GM18498 (cell line): ENCODE results near the gene GLT6D1.

Experiments
- ATAC-seq: cut with Tn5 transposase; IDR thresholded peaks from one replicate; pipeline ENCODE4 v1.9.1; 2021; ENCODE audit warnings: mild to moderate bottlenecking, moderate library complexity; ENCODE audit not compliant: unreplicated experiment

GLT6D1 gene

DNA sequence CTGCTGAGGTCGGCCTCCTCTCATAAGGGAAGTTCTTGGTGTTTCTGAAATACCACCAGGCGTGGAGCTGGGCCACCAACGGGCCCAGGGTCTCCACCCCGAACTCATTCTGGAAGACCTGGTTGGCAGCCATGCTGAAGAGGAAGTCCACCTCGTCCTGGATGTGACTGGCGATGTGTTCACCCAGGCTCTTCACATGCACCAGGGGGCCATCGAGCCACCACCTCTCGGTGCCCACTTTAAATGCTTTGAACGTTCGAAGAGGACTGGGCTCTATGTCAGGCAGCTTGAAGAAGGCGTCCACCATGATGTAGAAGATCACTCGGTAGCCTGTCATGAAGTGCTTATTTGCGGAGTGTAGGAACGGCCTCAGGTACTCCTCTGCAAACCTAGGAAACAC, 15.1 kb downstream of the GLT6D1 start:
- ATAC-seq: no peak

DNA sequence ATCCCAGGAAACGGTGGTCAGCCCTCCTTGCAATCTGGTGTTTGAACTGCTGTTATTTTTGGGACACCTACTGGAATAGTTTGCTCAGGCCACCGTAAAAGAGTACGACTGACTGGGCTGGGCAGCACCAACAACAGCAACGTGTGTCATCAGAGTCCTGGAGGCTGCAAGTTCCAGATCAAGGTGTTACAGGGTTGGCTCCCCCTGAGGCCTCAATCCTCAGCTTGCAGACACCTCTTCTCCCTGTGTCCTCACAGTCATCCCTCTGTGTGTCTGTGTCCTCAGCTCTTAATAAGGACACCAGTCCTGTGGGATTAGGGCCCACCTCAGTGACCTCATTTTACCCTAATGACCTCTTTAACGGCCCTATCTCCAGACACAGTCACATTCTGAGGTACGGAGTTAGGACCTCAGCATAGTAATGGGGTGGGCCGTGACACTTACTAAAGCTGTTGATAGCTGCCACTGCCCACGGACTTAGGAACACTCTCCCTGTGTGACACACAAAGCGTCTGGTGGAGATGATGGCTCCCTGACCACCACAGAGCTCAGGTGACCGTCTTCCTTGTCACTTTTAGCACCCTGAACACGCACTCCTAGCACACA, 16.8 kb downstream of the GLT6D1 start:
- ATAC-seq: no peak

DNA sequence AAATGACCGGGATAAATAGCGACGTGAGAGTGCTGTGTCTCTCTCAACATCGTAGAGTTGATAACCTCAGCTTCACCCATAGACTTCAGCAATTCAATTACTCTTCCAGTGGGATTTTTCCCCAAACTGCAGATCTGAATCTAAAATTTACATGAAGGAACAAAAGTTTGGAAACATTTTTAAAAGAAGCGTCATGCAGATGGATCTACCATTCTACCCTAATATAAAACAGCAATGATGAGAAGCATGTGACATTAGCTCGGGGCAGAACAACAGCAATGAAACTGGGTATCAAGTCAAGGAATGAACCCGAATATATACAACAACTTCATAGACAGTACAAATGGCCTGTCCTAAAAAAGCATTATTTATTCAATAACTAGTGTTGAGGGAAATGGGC, 18.8 kb downstream of the GLT6D1 start:
- no peak for ATAC-seq

DNA sequence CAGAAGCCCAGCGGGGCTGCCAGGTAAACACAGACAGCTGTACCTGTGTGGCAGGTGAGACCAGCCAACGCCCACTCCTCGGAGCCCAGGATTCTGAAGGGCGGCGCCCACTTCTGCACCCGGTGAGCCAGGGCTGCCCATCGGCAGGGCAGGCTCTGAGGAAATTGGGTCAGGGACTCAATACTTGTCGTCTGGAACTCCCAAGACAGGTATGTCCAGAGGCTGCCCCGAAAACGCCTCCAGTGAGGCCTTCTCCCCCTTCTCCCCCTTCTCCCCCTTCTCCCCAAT, 19.8 kb downstream of the GLT6D1 start:
- no peak for ATAC-seq

DNA sequence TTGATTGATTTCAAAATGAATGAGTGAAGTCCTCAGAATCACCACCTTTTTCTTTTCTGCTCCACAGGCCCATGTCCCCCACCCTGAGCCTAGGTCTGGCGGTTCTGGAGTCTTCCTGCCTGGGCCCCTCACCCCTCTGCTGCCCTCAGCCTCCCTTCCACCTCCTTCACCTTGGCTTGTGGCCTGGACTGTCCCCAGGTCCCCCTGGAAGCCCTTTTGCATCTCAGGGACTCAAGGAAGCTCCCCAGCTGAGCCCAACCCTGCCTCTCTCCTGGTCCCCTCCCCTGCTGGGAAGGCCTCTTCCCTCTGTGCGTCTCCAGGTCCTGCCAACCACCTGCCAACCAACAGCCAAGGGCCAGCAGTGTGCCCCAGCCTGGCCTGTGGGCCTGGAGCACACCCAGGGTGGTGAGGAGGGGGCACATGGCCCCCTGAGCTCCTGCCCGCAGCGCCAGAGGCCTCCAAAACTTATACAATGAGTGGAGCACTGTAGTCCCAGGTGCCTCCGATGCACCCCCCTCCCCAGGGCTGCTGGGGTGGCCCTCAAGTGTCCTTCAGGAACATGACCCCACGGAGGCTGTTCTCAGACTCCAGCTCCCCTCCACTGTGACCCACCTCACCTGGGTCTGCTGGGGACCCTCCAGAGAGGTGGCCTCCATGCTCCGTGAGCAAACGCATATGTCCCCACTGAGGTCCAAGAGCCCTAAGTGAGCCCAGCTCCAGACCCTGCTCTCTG, 20.3 kb downstream of the GLT6D1 start:
- ATAC-seq: no peak

DNA sequence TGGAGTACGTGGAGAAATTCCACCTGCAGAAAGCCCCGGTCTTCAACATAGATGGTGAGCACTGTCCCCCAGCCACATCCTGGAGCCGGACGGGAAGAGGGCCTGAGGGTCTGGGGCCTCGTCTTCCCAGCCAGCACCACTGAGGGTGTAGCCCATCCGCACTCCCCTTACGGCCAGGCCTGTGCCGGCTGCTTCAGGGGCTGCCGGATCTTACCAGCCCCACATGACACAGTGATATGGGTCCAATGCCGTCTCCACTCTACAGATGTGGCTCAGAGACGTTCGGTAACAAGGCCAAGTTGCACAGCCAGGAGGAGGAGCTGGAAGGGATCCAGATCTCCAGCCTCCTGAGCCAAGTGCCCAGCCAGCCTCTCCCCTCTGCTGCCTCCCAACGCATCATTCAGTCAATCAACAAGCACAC, 21.3 kb downstream of the GLT6D1 start:
- ATAC-seq: no peak

DNA sequence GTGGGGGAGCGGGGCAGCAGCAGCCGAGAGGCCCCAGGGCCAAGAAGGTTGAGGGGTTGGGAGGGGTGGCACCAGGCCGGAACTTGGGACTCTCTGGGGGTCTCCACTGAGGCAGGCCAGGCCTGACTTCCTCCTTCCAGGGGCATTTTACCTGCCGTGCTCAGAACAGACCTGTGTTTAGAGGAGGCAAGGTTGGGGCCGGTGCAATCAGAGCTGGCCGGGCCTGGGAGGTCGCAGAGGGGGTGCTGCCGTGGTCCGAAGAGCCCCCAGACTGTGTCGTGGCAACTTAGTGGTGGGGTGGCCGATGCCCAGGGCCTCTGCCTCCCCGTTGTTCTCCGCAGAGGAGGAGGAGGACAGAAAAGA, 21.8 kb downstream of the GLT6D1 start:
- ATAC-seq: no peak

DNA sequence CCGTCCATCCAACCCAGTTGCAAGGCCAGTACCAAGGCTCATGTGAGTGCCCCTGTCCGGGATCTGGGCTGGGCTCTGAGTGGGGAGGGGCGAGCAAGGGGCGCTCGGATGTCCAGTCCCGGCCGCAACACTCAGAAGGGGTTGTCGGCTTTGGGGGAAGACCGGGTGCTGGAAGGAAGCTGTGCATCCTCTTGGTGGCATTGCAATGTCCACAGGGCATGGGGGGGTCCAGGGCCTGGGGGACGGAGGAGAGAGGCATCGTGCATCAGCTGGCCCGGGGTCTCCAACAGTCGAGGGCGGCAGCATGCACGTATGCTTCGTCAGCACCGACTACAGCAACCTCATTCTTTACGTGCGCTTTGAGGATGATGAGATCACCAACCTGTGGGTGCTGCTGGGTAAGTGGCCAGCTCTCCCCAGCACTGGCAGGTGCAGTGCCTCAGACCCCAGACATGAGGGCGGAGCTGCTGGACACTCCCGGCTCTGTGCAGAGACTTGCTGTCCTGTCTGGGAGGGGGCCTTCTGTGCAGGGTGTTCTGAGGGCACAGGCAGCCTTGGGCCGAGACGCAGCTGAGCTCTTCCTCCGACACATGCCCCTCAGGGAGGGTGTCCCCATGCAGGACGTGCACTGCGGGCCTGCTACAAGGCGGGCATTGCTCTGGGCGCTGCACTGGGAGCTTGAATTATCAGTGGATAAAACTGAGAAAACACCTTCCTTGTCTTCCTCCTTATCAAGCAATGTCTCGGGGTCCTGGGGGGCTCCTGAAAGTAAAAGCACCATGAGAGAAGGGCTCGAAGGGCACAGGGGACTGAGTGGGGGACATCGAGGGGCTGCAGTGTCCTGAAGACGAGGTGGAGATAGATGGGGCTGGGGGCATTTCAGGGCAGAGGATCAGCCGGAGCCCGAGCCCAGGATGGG, 22.5 kb downstream of the GLT6D1 start:
- no peak for ATAC-seq

DNA sequence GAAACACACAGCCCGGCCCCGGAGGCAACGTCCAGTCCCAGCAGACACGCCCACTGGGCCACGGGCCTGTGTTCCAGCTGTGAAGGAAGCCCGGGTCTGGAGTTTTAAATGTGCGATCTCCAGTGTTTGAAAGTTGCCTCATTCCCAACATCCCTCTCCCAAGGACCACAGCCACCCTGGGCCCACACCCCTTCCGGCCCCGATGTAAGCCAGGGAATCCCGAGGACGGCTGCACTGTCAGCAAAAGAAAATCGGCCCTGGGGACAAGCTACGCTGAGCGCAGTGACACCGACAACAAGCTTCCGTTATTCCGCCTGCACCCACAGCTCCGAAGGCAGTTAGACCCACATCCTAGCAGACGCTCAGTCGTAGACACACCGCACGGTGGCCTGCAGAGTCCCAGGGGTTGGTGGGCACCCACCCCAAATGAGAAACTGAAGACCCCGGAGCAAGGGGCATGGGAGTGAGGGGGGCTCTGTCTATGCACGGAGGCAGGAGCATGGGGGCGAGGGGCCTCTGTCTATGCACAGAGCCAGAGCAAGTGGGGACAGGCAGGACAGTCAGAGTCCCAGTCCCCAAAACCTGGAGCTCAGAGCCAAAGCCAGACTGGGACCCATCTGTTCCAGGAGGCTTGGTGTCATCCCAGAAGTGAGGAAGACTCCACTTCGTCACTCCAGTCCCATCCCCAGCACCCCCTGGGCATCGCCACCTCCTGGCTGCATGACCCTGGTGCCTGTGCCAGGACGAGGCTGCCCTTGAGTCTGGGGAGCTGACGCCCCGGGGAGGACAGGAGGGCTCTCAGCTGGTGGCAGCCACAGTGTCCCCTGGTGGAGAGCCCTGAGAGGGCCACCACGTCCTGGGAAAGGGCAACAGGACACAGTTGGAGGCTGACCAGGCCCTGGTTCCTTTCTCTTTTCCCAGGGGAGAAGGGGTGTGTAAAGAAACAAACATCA, 23.4 kb downstream of the GLT6D1 start:
- no peak for ATAC-seq

DNA sequence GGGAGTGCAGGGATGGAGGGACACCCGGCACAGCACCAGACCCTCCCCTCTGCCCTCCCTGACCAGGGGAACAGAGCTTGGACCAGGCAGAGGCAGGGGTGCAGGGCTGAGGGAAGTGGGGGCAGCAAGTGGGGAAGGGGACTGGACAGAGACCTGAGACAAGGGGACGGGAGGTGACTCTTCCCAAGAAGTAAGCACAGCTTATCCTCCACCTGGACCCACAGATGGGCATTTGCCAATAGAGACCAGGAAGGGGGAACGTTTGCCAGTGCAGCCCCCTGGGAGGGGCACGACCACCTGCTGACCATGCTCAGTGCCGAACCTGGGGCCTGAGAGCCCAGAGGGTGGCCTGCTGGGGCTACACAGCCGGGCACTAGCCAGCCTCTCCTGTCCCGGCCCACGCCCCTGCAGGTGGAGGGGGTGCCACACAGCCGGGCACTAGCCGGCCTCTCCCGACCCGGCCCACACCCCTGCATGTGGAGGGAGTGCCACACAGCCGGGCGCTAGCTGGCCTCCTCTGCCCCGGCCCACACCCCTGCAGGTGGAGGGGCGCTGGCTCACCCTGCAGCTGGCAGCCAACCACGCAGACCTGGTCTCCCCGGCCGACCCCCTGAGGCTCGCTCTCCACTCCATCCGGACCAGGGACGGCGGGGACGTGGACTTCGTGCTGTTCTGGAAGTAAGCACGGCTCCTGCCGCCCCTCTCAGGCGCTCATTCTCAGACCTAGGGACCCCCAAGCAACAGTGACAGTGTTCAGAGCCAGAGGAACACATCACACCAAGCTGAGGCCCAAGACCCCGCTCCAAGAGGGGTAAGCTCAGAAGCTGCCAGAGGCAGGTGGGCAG, 24.3 kb downstream of the GLT6D1 start:
- ATAC-seq: no peak

DNA sequence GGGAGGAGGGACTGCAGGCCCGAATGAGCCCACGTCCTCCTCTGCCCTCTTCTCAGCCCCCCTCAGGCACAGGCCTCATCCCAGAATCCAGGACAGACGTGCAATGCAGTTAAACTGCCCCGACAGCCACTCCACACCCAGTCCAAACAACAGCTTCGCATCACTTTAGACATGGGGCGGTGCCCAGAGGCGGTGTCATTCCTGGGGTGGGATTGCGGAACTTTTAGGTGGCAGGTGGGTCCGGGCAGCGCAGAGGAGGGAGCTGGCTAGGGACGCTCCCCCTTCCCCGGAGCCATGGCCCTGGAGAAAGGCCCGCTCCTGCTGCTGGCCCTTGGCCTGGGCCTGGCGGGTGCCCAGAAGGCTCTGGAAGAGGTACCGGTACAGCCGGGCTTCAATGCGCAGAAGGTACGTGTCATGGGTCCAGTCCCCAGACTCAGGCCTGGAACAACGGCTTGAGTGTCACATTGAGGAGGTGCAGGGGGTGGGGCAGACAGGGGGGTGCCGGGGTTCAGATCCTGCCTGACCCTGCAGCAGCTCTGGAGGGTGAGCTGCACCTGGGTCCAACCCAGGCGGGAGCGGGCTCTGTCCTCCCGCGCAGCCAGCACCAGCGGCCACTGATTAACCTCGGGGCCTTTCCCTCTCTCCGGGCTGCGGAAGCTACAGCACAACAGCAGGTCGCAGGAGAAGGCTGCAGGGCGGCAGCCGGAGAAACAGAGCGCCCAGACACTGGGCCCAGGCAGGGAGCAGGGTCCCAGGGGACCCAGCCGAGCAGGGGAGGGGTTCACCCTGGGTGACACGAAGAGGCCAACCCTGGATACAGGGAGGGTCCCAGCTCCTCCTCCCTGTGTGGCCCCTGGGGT, 25.2 kb downstream of the GLT6D1 start:
- no peak for ATAC-seq

DNA sequence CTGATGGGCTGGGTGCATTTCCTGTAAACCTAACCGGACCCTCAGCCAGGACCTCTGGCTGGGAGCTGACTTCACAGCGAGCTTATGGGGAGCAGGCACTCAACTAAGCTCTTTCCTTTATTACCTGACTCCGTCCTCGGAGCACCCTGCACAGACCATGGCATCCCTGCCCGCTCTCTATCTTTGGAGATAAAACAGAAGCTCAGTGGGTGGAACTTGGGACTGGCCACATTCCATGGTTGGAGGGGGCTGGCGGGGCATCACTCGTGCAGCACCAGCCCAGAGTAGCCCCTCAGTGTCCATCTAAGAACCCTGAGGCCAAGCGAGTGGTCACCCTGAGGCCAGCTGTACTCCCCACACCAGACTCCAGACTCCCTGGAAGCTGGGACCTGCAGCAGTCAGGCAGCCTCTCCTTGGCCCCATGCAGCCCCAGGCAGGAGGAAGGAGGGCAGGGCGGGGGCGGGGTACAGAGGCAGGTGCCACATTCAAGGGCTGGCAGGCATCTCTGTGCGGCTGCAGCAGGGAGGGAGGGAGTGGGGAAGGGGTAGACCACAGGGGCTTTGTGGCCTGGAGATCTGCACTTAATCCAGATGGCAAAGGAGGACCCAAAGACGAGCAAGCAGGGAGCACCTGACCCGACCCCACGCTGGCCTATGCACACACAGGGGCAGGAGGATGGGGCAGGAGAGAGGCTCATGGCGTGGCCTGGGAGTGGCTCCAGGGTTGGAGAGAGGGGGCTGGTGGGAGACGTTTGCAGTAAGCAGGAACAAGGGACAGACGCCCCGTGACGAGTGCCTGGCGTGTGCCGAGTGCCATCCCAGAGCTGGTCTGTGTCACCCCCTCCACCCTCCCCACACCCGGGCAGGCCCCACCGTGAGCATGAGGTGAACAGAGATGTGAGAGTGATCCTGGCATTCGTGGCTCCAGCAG, 26.1 kb downstream of the GLT6D1 start:
- ATAC-seq: no peak

DNA sequence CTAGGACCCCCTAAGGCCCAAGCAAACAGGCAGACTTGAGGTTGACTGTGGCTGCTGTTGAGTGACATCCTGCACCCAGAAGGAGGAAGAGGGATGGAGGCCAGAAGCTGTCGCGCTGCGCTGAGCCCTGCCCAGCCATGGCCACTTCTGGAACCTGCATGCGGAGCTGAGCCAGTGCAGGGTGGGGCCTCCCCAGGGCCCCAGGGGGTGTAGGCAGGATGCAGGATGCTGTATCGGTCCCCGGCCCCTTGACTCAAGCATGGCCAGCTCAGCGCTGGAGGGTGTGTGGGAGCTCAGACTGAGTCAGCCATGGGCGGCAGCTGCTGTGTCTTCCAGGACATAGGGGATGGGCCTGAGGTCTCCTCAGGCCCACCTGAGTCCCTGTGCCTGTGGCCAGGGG, 26.9 kb downstream of the GLT6D1 start:
- no peak for ATAC-seq

DNA sequence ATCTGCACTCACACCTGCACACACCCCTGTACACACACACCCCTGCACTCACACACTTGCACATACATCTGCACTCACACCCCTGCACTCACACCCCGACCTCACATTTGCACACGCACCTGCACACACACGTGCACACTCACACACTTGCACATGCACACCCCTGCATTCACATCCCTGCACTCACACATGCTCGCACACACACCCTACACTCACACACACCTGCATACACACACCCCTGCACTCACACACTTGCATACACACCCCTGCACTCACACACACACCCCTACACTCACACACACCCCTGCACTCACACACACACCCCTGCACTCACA, 27.5 kb downstream of the GLT6D1 start:
- ATAC-seq: no peak

DNA sequence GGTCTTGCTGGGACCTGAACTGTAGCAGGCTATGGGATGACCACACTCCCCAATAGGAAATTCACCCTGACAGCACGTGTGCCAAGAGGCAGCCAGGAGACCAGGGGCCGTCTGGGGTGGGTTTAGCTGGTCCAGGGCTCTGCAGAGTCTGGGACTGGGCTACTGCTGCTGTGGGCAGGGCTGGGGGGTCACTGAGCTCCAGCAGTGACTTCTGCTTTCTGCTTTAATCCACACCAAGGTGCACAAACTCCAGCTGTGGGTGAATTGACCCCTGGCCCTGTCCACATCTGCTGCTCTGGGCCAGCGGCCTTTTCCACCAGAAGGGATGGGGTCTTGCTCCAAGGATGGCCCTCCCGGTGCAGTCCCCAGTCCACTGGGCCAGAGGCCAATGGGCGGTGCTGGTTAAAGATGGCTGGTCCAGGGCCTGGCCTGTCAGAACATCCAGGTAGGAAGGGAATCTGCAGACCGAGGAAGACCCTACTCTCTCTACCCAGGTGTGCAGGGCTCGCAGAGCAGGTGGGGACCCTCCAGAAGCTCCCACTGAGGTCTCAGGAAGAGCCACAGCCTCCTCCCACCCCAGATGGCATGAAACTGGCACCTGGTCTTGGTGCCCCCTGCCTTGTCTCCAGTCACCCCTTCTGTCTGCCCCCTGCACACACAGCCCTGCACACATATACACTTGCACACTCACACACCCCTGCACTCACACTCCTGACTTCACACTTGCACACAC, 28.0 kb downstream of the GLT6D1 start:
- ATAC-seq: no peak

DNA sequence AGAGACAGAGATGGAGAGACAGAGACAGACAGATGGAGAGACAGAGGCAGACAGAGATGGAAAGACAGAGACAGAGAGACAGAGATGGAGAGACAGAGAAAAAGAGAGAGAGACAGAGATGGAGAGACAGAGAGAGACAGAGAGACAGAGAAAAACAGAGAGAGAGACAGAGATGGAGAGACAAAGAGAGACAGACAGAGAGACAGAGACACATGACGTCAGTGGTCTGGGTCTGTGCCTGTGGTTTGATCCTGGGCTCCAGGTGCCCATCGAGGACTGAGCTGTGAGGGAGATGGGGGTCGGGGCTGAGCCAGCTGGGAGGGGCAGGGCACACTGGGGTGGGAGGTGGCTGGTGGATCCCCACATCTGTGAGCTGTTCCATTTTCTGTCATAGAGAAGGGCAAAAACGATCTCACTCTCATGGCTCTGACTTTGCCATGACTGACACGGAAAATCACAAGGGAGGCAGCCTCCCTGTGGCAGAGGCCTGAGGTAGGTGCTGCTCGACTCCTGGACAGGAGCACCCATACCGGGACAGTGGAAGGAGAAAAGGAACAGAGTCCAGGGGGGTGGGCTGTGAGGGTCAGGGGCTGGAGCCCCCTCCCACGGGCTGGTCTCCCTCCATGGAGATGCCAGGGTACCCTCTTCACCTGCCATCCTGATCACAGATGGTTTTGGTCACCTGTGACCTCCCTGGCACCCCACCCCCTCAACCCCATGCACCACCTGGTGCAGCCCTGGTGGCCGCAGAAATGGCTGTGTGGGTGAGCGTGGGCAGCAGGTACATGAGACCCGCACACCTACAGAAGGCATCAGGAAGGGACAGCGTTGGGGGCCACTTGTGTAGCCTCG, 28.8 kb downstream of the GLT6D1 start:
- ATAC-seq: no peak
